NCI-H446 (cell line): ENCODE results near the gene NUP62.

ENCODE experiments used
- DNase-seq, 2 experiments: peaks; one replicate each; lab custom pipeline; 2025; lab: John Stamatoyannopoulos, UW

NUP62 gene

GRCh38 chr19:49896863-49897621 is 32.3 kb downstream of the NUP62 start, which contains the start of gene IL4I1:
IL4I1 (minus strand) TSS chr19:49896887; CDS start chr19:49896160, 727 bp downstream.
- DNase-seq: no peak

GRCh38 chr19:49895566-49896297 is 33.6 kb downstream of the NUP62 start:
- DNase-seq: no peak

GRCh38 chr19:49894879-49895565 is 34.3 kb downstream of the NUP62 start:
- DNase-seq: no peak

GRCh38 chr19:49894011-49894664 is 35.2 kb downstream of the NUP62 start:
- DNase-seq: no peak

GRCh38 chr19:49892716-49893115 is 36.6 kb downstream of the NUP62 start:
- DNase-seq: no peak

- no peak for DNase-seq
Measured at GRCh38 chr19:49891393-49891792, 37.9 kb downstream of the NUP62 start.

GRCh38 chr19:49890349-49891311 is 38.7 kb downstream of the NUP62 start:
- no peak for DNase-seq

- no peak for DNase-seq
Measured at GRCh38 chr19:49889687-49890348, 39.5 kb downstream of the NUP62 start.

- DNase-seq: no peak
Measured at GRCh38 chr19:49889038-49889686, 40.1 kb downstream of the NUP62 start.

- no peak for DNase-seq
Measured at GRCh38 chr19:49888510-49888824, 40.8 kb downstream of the NUP62 start.

GRCh38 chr19:49887665-49888509 is 41.4 kb downstream of the NUP62 start:
- DNase-seq: no peak

- DNase-seq: no peak
Measured at GRCh38 chr19:49887037-49887664, 42.2 kb downstream of the NUP62 start.

GRCh38 chr19:49884760-49885159 is 44.5 kb downstream of the NUP62 start:
- DNase-seq: no peak

- no peak for DNase-seq
Measured at GRCh38 chr19:49884109-49884508, 45.2 kb downstream of the NUP62 start.

- DNase-seq: no peak
Measured at GRCh38 chr19:49883094-49883493, 46.2 kb downstream of the NUP62 start.

- no peak for DNase-seq
Measured at GRCh38 chr19:49882643-49883042, 46.7 kb downstream of the NUP62 start.

GRCh38 chr19:49881672-49882394 is 47.5 kb downstream of the NUP62 start:
- no peak for DNase-seq

- DNase-seq: no peak
Measured at GRCh38 chr19:49881186-49881585, 48.1 kb downstream of the NUP62 start.
